ENCODE results near the gene RAB40C. TPM values are rescaled to one million over a fixed set of nuclear protein-coding genes. Genes with fewer than 3 reads are reported as not detected.

The RAB40C gene
- total and polyA plus RNA-seq, 9 of the 15 experiments (the other 6 are each of a cell fraction or from before 2014, with no cell fraction given) = 0.17 to 23.4 (median 8.7) TPM

DNA sequence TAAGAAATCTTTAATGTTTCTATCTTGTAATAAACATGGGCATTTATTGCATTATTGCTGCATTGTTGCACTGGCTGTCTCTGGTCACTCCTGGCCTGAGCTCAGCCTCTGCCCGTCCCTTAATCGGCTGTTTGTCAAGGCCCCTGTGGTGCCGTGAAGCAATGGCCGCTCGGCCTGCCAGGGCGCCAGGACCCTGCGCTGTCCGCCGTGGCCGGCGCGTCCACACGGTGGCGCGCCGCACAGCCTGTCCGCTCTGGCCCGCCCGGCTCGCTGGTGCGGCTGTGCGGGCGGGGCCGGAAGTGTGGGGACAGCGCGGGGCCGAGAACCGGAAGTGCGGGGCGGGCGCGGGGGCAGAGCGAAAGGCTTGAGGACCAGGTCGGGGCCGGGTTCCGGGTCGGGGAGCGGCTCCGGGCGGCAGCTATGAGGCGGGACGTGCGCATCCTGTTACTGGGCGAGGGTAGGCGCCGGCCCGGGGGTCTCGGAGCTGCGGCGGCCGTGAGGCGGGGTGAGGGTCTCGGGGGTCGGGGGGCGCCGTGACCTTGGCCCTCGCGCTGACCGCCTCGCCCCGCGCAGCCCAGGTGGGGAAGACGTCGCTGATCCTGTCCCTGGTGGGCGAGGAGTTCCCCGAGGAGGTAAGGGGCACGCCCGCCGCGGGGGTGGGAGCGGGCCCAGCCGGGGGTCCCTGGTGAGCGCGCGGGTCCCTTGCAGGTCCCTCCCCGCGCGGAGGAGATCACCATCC lies 78.1 kb downstream of the RAB40C start, which contains the start of gene RHOT2 (continued):
- TF ChIP-seq, protein P1, sequence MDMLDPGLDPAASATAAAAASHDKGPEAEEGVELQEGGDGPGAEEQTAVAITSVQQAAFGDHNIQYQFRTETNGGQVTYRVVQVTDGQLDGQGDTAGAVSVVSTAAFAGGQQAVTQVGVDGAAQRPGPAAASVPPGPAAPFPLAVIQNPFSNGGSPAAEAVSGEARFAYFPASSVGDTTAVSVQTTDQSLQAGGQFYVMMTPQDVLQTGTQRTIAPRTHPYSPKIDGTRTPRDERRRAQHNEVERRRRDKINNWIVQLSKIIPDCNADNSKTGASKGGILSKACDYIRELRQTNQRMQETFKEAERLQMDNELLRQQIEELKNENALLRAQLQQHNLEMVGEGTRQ (CRISPR knock-in tag; IDR thresholded peaks at IDR 0.05) = no peak
- TF ChIP-seq, protein P2, sequence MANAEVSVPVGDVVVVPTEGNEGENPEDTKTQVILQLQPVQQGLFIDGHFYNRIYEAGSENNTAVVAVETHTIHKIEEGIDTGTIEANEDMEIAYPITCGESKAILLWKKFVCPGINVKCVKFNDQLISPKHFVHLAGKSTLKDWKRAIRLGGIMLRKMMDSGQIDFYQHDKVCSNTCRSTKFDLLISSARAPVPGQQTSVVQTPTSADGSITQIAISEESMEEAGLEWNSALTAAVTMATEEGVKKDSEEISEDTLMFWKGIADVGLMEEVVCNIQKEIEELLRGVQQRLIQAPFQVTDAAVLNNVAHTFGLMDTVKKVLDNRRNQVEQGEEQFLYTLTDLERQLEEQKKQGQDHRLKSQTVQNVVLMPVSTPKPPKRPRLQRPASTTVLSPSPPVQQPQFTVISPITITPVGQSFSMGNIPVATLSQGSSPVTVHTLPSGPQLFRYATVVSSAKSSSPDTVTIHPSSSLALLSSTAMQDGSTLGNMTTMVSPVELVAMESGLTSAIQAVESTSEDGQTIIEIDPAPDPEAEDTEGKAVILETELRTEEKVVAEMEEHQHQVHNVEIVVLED (CRISPR knock-in tag; IDR thresholded peaks at IDR 0.05) = peak; percentile 78
- TF ChIP-seq ZNF717 (CRISPR knock-in tag; IDR thresholded peaks at IDR 0.05) (no peak), ZZZ3 (IDR thresholded peaks at IDR 0.05) (no peak), CBX3 (IDR thresholded peaks at IDR 0.05; ENCODE audit: borderline replicate concordance in 1 of 2, low read length in 2 of 2) (0 out of 3 replicates have a peak, but pooled peaks of 1 of the 2 experiments have one; percentile 32), CEBPG (CRISPR knock-in tag; IDR thresholded peaks at IDR 0.05) (peak; percentile 49; the same call in 1 of the 2 replicates), CEBPG (tag; conservative IDR thresholded peaks at IDR 0.05 in 1 of 2, IDR thresholded peaks at IDR 0.05 in 1 of 2) (peak in 1 of 2 experiments; percentile 72; a peak in 3 of 4 replicates), EP300 (IDR thresholded peaks at IDR 0.05; ENCODE audit: low read length) (peak; percentile 65), TARDBP (IDR thresholded peaks at IDR 0.05) (0 out of 2 replicates have a peak, but pooled peaks have one; percentile 73), GATA2 (CRISPR knock-in tag; IDR thresholded peaks at IDR 0.05) (no peak), GATAD2B (IDR thresholded peaks at IDR 0.05; ENCODE audit: borderline replicate concordance) (peak; percentile 95), SRSF3 (IDR thresholded peaks at IDR 0.05; ENCODE audit: insufficient read depth, low read length) (no peak), NR2C2 (CRISPR knock-in tag; IDR thresholded peaks at IDR 0.05) (peak; percentile 68; the same call in 1 of the 2 replicates), NR2C2 (tag; IDR thresholded peaks at IDR 0.05) (peak; percentile 87), STAT5B (CRISPR knock-in tag; IDR thresholded peaks at IDR 0.05) (no peak), ZNF766 (CRISPR knock-in tag; conservative IDR thresholded peaks at IDR 0.05) (no peak)
- TF ChIP-seq, protein P3, sequence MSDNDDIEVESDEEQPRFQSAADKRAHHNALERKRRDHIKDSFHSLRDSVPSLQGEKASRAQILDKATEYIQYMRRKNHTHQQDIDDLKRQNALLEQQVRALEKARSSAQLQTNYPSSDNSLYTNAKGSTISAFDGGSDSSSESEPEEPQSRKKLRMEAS (CRISPR knock-in tag; IDR thresholded peaks at IDR 0.05) = peak; percentile 29; the same call in 1 of the 2 replicates
- TF ChIP-seq, protein P4, sequence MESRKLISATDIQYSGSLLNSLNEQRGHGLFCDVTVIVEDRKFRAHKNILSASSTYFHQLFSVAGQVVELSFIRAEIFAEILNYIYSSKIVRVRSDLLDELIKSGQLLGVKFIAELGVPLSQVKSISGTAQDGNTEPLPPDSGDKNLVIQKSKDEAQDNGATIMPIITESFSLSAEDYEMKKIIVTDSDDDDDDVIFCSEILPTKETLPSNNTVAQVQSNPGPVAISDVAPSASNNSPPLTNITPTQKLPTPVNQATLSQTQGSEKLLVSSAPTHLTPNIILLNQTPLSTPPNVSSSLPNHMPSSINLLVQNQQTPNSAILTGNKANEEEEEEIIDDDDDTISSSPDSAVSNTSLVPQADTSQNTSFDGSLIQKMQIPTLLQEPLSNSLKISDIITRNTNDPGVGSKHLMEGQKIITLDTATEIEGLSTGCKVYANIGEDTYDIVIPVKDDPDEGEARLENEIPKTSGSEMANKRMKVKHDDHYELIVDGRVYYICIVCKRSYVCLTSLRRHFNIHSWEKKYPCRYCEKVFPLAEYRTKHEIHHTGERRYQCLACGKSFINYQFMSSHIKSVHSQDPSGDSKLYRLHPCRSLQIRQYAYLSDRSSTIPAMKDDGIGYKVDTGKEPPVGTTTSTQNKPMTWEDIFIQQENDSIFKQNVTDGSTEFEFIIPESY (CRISPR knock-in tag; IDR thresholded peaks at IDR 0.05) = peak; percentile 97
- TF ChIP-seq, protein P5, sequence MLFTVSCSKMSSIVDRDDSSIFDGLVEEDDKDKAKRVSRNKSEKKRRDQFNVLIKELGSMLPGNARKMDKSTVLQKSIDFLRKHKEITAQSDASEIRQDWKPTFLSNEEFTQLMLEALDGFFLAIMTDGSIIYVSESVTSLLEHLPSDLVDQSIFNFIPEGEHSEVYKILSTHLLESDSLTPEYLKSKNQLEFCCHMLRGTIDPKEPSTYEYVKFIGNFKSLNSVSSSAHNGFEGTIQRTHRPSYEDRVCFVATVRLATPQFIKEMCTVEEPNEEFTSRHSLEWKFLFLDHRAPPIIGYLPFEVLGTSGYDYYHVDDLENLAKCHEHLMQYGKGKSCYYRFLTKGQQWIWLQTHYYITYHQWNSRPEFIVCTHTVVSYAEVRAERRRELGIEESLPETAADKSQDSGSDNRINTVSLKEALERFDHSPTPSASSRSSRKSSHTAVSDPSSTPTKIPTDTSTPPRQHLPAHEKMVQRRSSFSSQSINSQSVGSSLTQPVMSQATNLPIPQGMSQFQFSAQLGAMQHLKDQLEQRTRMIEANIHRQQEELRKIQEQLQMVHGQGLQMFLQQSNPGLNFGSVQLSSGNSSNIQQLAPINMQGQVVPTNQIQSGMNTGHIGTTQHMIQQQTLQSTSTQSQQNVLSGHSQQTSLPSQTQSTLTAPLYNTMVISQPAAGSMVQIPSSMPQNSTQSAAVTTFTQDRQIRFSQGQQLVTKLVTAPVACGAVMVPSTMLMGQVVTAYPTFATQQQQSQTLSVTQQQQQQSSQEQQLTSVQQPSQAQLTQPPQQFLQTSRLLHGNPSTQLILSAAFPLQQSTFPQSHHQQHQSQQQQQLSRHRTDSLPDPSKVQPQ (CRISPR knock-in tag; IDR thresholded peaks at IDR 0.05; ENCODE audit: borderline replicate concordance) = no peak
